PFSK-1 (cell line): ENCODE results near the gene ARHGEF39.

Experiments
- FOXP2 ChIP-seq: optimal IDR thresholded peaks from 2 replicates; pipeline ENCODE3; 2011; ENCODE audit warnings: borderline replicate concordance, control low read depth, inconsistent platforms; ENCODE audit not compliant: insufficient read depth; ENCODE audit errors: extremely low read length, extremely low read depth
- POLR2AphosphoS5 ChIP-seq: IDR thresholded peaks from 2 replicates; pipeline ENCODE4 v1.6.1; 2012; ENCODE audit warnings: low read depth, mild to moderate bottlenecking, control low read depth, low read length, moderate library complexity
- SIN3A ChIP-seq: IDR thresholded peaks from 2 replicates; pipeline ENCODE4 v1.6.1; 2012; ENCODE audit warnings: mild to moderate bottlenecking, low read length, moderate library complexity, borderline replicate concordance; ENCODE audit not compliant: insufficient read depth

GRCh38 chr9:35616681-35617459, 48.1 kb downstream of the ARHGEF39 start:
- TF ChIP-seq SIN3A = no peak
- no peak for TF ChIP-seq FOXP2
- no peak for TF ChIP-seq POLR2AphosphoS5
